ENCODE results near the gene LGALS3BP.

- TF ChIP-seq POLR2A (IDR thresholded peaks at IDR 0.05; ENCODE audit: borderline replicate concordance, extremely low read depth, insufficient read depth, insufficient read length) (no peak), ZFX (IDR thresholded peaks at IDR 0.05) (no peak), CTCF (IDR thresholded peaks at IDR 0.05 in 2 of 3, conservative IDR thresholded peaks at IDR 0.05 in 1 of 3; ENCODE audit: borderline replicate concordance in 1 of 3, insufficient read depth in 1 of 3, low read depth in 2 of 3, low read length in 2 of 3) (no peak), YY1 (IDR thresholded peaks at IDR 0.05; ENCODE audit: extremely low read depth, insufficient replicate concordance, low read depth, low read length) (no peak), EZH2 (IDR thresholded peaks at IDR 0.05) (no peak), REST (IDR thresholded peaks at IDR 0.05; ENCODE audit: low read depth) (no peak), CEBPB (IDR thresholded peaks at IDR 0.05; ENCODE audit: low read depth) (no peak)
These were observed 38.0 kb upstream of the LGALS3BP start for GRCh38 chr17:79017546-79018369.
